ENCODE results near the gene NDE1. TPM values are rescaled to one million over a fixed set of nuclear protein-coding genes. Genes with fewer than 3 reads are reported as not detected.

NDE1 gene
- total RNA-seq, 1 experiment from 2014 or later: 60.7 TPM

- BruUV-seq (replicated peaks): no TSS peak
- Mint-ChIP-seq H3K4me1 (ENCODE audit: low read depth, unreplicated experiment) (no peaks in the 10 kb centered on the region), H3K4me3 (ENCODE audit: unreplicated experiment) (no peak overlapping the region), H3K27ac (ENCODE audit: unreplicated experiment) (no peak overlapping the region), H3K9me3 (ENCODE audit: unreplicated experiment) (no peaks in the 10 kb centered on the region), H3K36me3 (ENCODE audit: insufficient read depth, unreplicated experiment) (peaks cover 22% of the 10 kb centered on the region), H3K27me3 (ENCODE audit: insufficient read depth, unreplicated experiment) (no peaks in the 10 kb centered on the region)
- Histone ChIP-seq H3K4me1 (peaks cover 2% of the 10 kb centered on the region; the same call in 1 of the 2 replicates), H3K4me3 (ENCODE audit: low read depth, low read length) (no peak overlapping the region), H3K27me3 (replicated peaks; ENCODE audit: control insufficient read depth, insufficient read depth, low read length) (no peaks in the 10 kb centered on the region), H3K36me3 (ENCODE audit: control insufficient read depth, insufficient read depth, low read length) (peaks cover 3% of the 10 kb centered on the region), H3K9me3 (no peaks in the 10 kb centered on the region)
- no peak for TF ChIP-seq CTCF (IDR thresholded peaks at IDR 0.05; ENCODE audit: insufficient read depth in 1 of 2, low read depth in 1 of 2, low read length in 1 of 2, severe bottlenecking in 1 of 2, unreplicated experiment in 1 of 2)
- DNase-seq: no peak
- POLR2A ChIA-PET: no interaction called here
- CTCF ChIA-PET: no interaction called here
- intact Hi-C loops (cut with micrococcal nuclease; ENCODE audit: unreplicated experiment): no loop called here
Measured at GRCh38 chr16:15636392-15636873, 13.6 kb upstream of the NDE1 start.

GRCh38 chr16:15639061-15639568, 10.9 kb upstream of the NDE1 start:
- ChIA-PET POLR2A (no interaction called here), CTCF (no interaction called here)

GRCh38 chr16:15640966-15641365, 9.1 kb upstream of the NDE1 start:
- H3K4me3 Mint-ChIP-seq (ENCODE audit: unreplicated experiment): no peak overlapping the region

More at GRCh38 chr16:15639061-15639568, 10.9 kb upstream of the NDE1 start:
- DNase-seq: no peak
- Histone ChIP-seq H3K9me3 (no peaks in the 10 kb centered on the region), H3K36me3 (ENCODE audit: control insufficient read depth, insufficient read depth, low read length) (peaks cover 3% of the 10 kb centered on the region), H3K4me3 (ENCODE audit: low read depth, low read length) (no peak overlapping the region), H3K4me1 (peaks cover 7% of the 10 kb centered on the region), H3K27me3 (replicated peaks; ENCODE audit: control insufficient read depth, insufficient read depth, low read length) (no peaks in the 10 kb centered on the region)
- Mint-ChIP-seq H3K36me3 (ENCODE audit: insufficient read depth, unreplicated experiment) (peaks cover 16% of the 10 kb centered on the region), H3K4me1 (ENCODE audit: low read depth, unreplicated experiment) (no peaks in the 10 kb centered on the region), H3K4me3 (ENCODE audit: unreplicated experiment) (no peak overlapping the region), H3K27ac (ENCODE audit: unreplicated experiment) (no peak overlapping the region), H3K9me3 (ENCODE audit: unreplicated experiment) (no peaks in the 10 kb centered on the region), H3K27me3 (ENCODE audit: insufficient read depth, unreplicated experiment) (no peaks in the 10 kb centered on the region)
- no TSS peak for BruUV-seq (replicated peaks)
- TF ChIP-seq CTCF (IDR thresholded peaks at IDR 0.05; ENCODE audit: insufficient read depth in 1 of 2, low read depth in 1 of 2, low read length in 1 of 2, severe bottlenecking in 1 of 2, unreplicated experiment in 1 of 2): no peak
- intact Hi-C loops (cut with micrococcal nuclease; ENCODE audit: unreplicated experiment): no loop called here

More at GRCh38 chr16:15640966-15641365, 9.1 kb upstream of the NDE1 start:
- DNase-seq: no peak
- no peaks in the 10 kb centered on the region for H3K27me3 Mint-ChIP-seq (ENCODE audit: insufficient read depth, unreplicated experiment)
- POLR2A ChIA-PET: no interaction called here
- Histone ChIP-seq H3K4me3 (ENCODE audit: low read depth, low read length) (no peak overlapping the region), H3K9me3 (no peaks in the 10 kb centered on the region), H3K36me3 (ENCODE audit: control insufficient read depth, insufficient read depth, low read length) (no peaks in the 10 kb centered on the region; the same call in 1 of the 2 replicates), H3K4me1 (peaks cover 17% of the 10 kb centered on the region), H3K27me3 (replicated peaks; ENCODE audit: control insufficient read depth, insufficient read depth, low read length) (no peaks in the 10 kb centered on the region)
- no TSS peak for BruUV-seq (replicated peaks)
- TF ChIP-seq CTCF (IDR thresholded peaks at IDR 0.05; ENCODE audit: insufficient read depth in 1 of 2, low read depth in 1 of 2, low read length in 1 of 2, severe bottlenecking in 1 of 2, unreplicated experiment in 1 of 2): no peak
- CTCF ChIA-PET: no interaction called here
- H3K4me1 Mint-ChIP-seq (ENCODE audit: low read depth, unreplicated experiment): no peaks in the 10 kb centered on the region
- intact Hi-C loops (cut with micrococcal nuclease; ENCODE audit: unreplicated experiment): loop anchor here (10.0 kb wide), 1 partner anchor 106 kb away; no protein-coding TSS in a partner anchor
- H3K9me3 Mint-ChIP-seq (ENCODE audit: unreplicated experiment): no peaks in the 10 kb centered on the region
- H3K27ac Mint-ChIP-seq (ENCODE audit: unreplicated experiment): no peak overlapping the region
- H3K36me3 Mint-ChIP-seq (ENCODE audit: insufficient read depth, unreplicated experiment): peaks cover 16% of the 10 kb centered on the region

Measured in Caco-2 (cell line).